VCaP (cell line): ENCODE data around the gene DCAF11.
"Not testable (repeated sequence)": the region's sequence is repeated elsewhere in the genome, so short reads cannot be mapped to it uniquely, and the experiment has no call there.

ENCODE experiments used
- H3K27ac ChIP-seq: fragments of 450-650 bp; 2 replicates; pipeline ENCODE4 v1.5.1; 2017
- TF ChIP-seq, protein P1 (sequence below): fragments of 450-650 bp; conservative IDR thresholded peaks from 2 replicates; pipeline ENCODE4 v1.5.1; 2017; ENCODE audit warnings: mild to moderate bottlenecking, moderate library complexity

Gene DCAF11

DNA sequence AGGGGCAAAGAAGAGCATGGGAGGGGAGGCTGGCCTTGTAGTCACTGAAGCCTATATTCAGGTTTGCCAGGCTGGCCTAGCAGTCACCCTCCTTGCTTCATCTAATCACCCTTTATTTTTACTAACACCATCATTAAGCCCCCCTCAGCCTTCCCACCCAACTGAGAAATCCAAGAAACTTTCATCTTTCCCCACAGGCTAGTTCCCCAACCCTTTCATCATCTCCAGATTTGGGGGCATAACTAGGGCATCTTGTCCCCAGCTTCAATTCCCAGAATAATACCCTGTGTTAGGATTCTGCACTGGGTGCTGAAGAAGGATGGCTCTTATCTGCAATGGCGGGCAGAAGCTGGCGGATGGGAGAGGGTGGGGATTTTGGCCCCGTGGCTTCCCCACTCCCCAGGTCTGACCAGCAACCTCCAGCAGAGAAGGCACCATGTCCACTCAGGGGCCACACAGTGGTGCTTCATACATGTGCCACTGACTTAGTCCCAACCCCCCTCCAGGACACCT lies 13.5 kb upstream of the DCAF11 start:
- H3K27ac ChIP-seq, result no peak overlapping the region
- TF ChIP-seq, protein P1, sequence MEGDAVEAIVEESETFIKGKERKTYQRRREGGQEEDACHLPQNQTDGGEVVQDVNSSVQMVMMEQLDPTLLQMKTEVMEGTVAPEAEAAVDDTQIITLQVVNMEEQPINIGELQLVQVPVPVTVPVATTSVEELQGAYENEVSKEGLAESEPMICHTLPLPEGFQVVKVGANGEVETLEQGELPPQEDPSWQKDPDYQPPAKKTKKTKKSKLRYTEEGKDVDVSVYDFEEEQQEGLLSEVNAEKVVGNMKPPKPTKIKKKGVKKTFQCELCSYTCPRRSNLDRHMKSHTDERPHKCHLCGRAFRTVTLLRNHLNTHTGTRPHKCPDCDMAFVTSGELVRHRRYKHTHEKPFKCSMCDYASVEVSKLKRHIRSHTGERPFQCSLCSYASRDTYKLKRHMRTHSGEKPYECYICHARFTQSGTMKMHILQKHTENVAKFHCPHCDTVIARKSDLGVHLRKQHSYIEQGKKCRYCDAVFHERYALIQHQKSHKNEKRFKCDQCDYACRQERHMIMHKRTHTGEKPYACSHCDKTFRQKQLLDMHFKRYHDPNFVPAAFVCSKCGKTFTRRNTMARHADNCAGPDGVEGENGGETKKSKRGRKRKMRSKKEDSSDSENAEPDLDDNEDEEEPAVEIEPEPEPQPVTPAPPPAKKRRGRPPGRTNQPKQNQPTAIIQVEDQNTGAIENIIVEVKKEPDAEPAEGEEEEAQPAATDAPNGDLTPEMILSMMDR, result no peak

DNA sequence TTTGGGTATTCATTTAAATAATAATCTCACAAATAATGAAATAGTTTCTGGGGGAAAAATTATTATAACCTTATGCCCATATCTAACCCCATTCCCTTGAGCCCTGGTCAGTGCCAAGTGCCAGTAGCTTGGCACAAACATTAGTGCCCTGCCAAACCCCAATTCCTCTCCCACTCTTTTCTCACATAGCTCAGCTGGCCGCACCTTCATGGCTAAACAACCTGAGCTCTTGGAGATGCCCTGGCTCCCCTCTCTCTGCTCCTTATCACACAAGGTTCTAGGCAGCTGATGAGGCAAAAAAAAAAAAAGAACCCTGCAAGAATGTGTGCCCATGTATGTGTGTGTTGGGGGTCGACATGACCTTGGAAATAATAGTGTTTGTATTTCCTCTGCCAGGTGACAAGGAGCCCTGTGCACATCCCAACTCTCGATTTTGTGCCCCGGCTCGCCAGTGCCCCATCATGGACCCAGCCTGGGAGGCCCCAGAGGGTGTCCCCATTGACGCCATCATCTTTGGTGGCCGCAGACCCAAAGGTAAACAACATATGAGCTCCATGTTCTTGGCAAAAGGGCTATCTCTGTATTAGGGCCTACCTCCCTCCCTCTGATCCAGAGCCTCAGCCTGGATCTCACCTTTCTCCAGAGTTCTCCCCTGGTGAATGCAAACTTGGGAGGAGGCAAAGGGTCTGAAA lies 12.1 kb upstream of the DCAF11 start:
- no peak overlapping the region for H3K27ac ChIP-seq
- TF ChIP-seq, protein P1, result no peak

DNA sequence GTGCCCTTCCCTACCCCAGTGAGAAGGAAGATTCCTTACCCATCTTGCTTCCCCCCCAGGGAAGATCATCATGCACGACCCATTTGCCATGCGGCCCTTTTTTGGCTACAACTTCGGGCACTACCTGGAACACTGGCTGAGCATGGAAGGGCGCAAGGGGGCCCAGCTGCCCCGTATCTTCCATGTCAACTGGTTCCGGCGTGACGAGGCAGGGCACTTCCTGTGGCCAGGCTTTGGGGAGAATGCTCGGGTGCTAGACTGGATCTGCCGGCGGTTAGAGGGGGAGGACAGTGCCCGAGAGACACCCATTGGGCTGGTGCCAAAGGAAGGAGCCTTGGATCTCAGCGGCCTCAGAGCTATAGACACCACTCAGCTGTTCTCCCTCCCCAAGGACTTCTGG lies 11.1 kb upstream of the DCAF11 start:
- TF ChIP-seq, protein P1, result no peak

GRCh38 chr14:24105609-24106239 lies 8.9 kb upstream of the DCAF11 start:
- H3K27ac ChIP-seq, result not testable (repeated sequence)

More for the DNA sequence above, 11.1 kb upstream of the DCAF11 start:
- no peak overlapping the region for H3K27ac ChIP-seq

GRCh38 chr14:24106672-24107271 lies 7.8 kb upstream of the DCAF11 start:
- TF ChIP-seq, protein P1, result no peak
- H3K27ac ChIP-seq, result no peak overlapping the region

GRCh38 chr14:24108336-24108874 lies 6.2 kb upstream of the DCAF11 start:
- peak overlapping the region; percentile 48 for H3K27ac ChIP-seq
- TF ChIP-seq, protein P1, result no peak

- TF ChIP-seq, protein P1, result no peak
- H3K27ac ChIP-seq, result no peak overlapping the region
Observed at GRCh38 chr14:24110060-24110459, 4.5 kb upstream of the DCAF11 start.
